GM13977 (cell line): ENCODE data around the gene TRNT1.

Source experiments
- DNase-seq: peaks from one replicate; pipeline ENCODE4 v3.0.0; 2012; ENCODE audit warnings: low spot score
- CTCF ChIP-seq: IDR thresholded peaks from 2 replicates; pipeline ENCODE4 v1.5.1; 2012; ENCODE audit warnings: mild to moderate bottlenecking, control low read depth; ENCODE audit not compliant: insufficient read depth; ENCODE audit errors: extremely low read depth, missing control alignments
- in situ Hi-C: fragments of 300-500 bp; cut with MboI; formaldehyde crosslinking; loops from one replicate; pipeline ENCODE4 v1.12.0; 2022; ENCODE audit warnings: low sequenced_read_pairs, low pct_unique_long_range_greater_than_20kb, mixed read lengths, inconsistent platforms; ENCODE audit not compliant: unreplicated experiment

The TRNT1 gene

DNA sequence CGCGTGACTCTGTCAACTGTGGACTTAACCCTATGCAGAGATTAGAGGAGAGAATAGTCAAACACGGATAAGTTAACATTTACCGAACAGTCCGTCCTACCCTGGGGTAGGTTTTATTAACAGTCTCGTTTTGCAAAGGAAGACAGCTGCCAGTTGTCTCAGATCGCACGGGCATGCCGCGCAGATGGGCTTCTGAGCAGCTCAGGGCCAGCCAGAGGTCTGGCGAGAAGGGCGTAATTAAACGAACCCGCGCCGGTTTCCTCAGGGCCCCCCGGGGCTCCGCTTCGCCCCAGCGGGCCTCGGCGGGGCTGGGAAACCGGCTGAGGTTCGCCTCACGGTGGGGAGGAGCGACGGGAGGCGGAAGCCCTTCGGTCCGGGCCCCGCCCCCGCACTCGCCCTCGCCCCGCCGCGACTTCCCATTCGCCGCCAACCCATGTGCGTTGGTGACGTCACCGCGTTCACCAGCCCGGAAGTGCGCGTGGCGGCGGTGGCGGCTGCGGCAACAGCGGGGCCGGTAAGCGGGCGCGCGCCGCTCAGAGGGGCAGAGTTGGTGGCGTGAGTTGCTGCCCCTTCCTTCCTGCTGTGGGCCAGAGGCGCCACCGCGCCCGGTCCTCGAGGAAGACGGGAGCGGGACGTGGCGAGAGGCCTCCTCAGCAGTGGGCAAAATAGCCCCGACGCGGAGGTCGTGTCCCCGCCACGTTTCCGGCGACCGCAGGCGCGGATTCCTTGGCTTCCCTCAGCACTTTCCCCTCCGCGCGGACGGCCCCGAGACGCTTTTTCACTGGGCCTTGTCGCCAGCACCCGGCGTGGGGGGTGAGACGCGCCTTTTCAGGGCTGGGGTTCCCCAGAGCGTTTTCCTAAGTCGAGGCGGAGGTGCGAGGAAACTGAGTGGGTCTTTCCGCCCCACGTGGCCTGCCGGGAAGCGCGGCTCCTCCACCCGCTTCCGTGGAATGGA, at the start of gene TRNT1:
Gene TRNT1 (plus strand): TSS at position 464 of the 955 bp plus-strand sequence. CDS start 2,101 bp downstream, outside the sequence.
- TF ChIP-seq CTCF = no peak
- in situ Hi-C loops = no loop called here
- DNase-seq = peak; percentile 96

DNA sequence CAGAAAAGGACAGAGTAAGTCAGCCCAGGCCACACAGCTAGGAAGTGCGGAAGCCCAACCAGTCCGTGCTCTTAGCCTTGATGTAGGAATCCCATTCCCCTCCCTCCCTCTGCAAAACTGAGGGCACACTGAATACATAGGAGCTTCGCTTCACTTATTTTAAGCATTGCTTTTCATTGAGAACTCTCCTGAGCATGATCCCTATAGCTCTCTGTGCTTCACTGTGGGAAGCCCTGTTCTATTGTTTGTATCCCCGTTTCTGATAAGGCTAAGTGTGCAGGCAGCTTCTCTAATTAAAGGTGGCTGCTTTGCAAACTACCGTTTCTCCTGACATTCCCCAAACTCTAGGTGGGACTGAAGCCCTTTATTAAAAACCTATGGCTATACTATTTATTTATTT, 46.4 kb upstream of the TRNT1 start:
- no peak for DNase-seq
- TF ChIP-seq CTCF = no peak
- in situ Hi-C loops = no loop called here

GRCh38 chr3:3081381-3082233, 45.1 kb upstream of the TRNT1 start:
- in situ Hi-C loops = no loop called here
- no peak for DNase-seq
- TF ChIP-seq CTCF = no peak

GRCh38 chr3:3082234-3082924, 44.4 kb upstream of the TRNT1 start:
- in situ Hi-C loops = no loop called here
- peak; percentile 16 for DNase-seq
- TF ChIP-seq CTCF = no peak

- DNase-seq = no peak
- in situ Hi-C loops = no loop called here
- no peak for TF ChIP-seq CTCF
Measured at GRCh38 chr3:3084890-3085289, 41.9 kb upstream of the TRNT1 start.

- no peak for TF ChIP-seq CTCF
- in situ Hi-C loops = no loop called here
- no peak for DNase-seq
Measured at GRCh38 chr3:3085782-3086181, 41.0 kb upstream of the TRNT1 start.
